ENCODE data around the gene COPS6.

Gene COPS6

GRCh38 chr7:100088621-100089457 lies at the start of gene COPS6:
Gene COPS6 (plus strand): TSS chr7:100088969. CDS start chr7:100088991, 22 bp downstream.
- peak; percentile 70 for DNase-seq

GRCh38 chr7:100040575-100040974 lies 48.2 kb upstream of the COPS6 start:
- DNase-seq, result no peak

GRCh38 chr7:100044718-100045117 lies 44.1 kb upstream of the COPS6 start:
- no peak for DNase-seq

GRCh38 chr7:100048680-100049079 lies 40.1 kb upstream of the COPS6 start:
- no peak for DNase-seq

- DNase-seq, result peak; percentile 75
These were observed 39.1 kb upstream of the COPS6 start, which contains the start of gene ZSCAN21 for GRCh38 chr7:100049441-100050291. Gene ZSCAN21 (plus strand): TSS chr7:100049774. CDS start chr7:100057007, 7,233 bp downstream.

GRCh38 chr7:100051611-100052010 lies 37.2 kb upstream of the COPS6 start:
- no peak for DNase-seq

- peak; percentile 81 for DNase-seq
These were observed 35.6 kb upstream of the COPS6 start for GRCh38 chr7:100053215-100053614.

GRCh38 chr7:100057006-100057405 lies 31.8 kb upstream of the COPS6 start:
- DNase-seq, result no peak

- DNase-seq, result no peak
These were observed 29.5 kb upstream of the COPS6 start for GRCh38 chr7:100059251-100059739.

GRCh38 chr7:100061518-100062193 lies 27.1 kb upstream of the COPS6 start:
- DNase-seq, result no peak

GRCh38 chr7:100063376-100063775 lies 25.4 kb upstream of the COPS6 start:
- DNase-seq, result no peak

GRCh38 chr7:100064162-100064561 lies 24.6 kb upstream of the COPS6 start:
- no peak for DNase-seq

GRCh38 chr7:100065452-100066186 lies 23.1 kb upstream of the COPS6 start:
- DNase-seq, result peak; percentile 55

- DNase-seq, result no peak
These were observed 21.8 kb upstream of the COPS6 start for GRCh38 chr7:100066953-100067352.

GRCh38 chr7:100069991-100070390 lies 18.8 kb upstream of the COPS6 start:
- no peak for DNase-seq

- no peak for DNase-seq
These were observed 17.6 kb upstream of the COPS6 start for GRCh38 chr7:100071018-100071723.

- DNase-seq, result no peak
These were observed 16.3 kb upstream of the COPS6 start for GRCh38 chr7:100072462-100072861.

GRCh38 chr7:100074841-100075240 lies 13.9 kb upstream of the COPS6 start:
- DNase-seq, result no peak

GRCh38 chr7:100075418-100075817 lies 13.4 kb upstream of the COPS6 start:
- DNase-seq, result no peak

GRCh38 chr7:100077205-100077604 lies 11.6 kb upstream of the COPS6 start:
- DNase-seq, result no peak

- DNase-seq, result no peak
These were observed 9.7 kb upstream of the COPS6 start for GRCh38 chr7:100079024-100079560.
